GM19438 (cell line): ENCODE data around the gene KDM7A.
"Not testable (repeated sequence)": the region's sequence is repeated elsewhere in the genome, so short reads cannot be mapped to it uniquely, and the experiment has no call there.

Experiments
- ATAC-seq: cut with Tn5 transposase; IDR thresholded peaks from one replicate; pipeline ENCODE4 v1.9.1; 2021; ENCODE audit warnings: low read depth; ENCODE audit not compliant: unreplicated experiment

Gene KDM7A

GRCh38 chr7:140160308-140160707, 16.5 kb downstream of the KDM7A start:
- ATAC-seq = no peak

- no peak for ATAC-seq
Measured at GRCh38 chr7:140159497-140159896, 17.3 kb downstream of the KDM7A start.

DNA sequence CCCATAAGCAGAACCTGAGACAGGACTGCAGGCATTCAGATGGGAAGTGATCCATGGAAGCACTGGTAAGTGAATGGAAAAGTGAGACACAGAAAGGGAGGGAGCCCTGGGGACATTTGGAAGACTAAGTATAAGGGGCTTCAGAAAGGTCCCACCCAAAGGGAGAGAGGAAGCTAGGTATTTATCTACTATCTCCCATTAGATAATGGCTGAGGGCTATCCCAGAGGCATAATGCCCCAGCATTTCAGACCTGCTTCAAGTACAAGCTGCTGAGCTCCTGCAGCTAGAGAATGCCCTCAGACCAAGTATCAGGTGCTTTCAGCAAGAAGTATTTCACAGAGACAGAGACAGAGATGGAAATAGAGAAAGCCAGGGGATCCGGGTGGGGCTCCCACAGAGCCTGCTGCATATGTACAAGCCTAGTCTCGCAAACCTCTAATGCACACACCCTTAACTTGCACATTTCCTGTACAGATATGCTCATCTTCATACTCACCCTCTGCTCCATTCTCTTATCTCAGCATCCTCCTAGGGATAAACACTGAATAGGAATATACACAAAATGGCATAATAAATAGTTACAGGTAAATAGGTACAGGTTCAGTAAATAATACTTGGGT, 20.2 kb downstream of the KDM7A start:
- ATAC-seq = no peak

DNA sequence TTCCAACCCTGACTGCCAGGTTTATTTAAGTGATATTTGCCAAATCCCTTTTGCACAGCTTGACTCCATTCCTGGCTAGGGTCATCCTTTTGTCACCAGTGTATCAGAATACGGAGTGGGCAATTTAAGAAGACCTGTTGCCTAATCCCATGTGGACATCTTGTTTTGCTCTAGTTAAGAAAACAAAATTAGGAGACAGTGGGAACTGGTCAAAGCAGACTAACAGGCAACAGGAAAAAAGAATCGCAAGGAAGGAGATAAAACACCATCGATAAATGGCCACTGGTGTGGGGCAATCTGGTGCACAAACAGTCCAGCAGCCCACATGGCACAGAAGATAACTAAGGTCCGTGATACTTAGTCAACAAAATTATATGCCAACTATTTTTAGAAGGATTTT, 21.4 kb downstream of the KDM7A start:
- no peak for ATAC-seq

GRCh38 chr7:140153666-140154161, 23.1 kb downstream of the KDM7A start:
- ATAC-seq = no peak

- no peak for ATAC-seq
Measured at GRCh38 chr7:140146574-140146973, 30.2 kb downstream of the KDM7A start.

DNA sequence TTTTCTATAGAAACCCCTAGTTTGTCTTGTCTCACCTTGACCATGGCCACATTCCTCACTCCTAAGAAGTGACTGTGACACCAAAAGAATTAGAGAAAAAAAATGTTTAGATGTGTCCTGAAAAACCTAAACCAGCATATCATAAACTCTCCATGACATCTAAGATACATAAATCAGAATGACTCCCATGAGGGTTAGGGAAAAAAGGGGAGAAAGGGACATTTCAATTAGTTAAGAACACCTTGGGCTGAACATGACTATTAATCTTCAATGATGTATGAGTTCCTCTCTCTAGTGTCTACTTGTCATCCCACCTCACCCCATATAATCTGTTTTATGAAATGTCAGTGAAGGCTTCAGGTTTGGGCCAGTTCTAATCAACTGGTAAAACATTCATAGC, 31.1 kb downstream of the KDM7A start:
- no peak for ATAC-seq

- no peak for ATAC-seq
Measured at GRCh38 chr7:140144821-140145220, 32.0 kb downstream of the KDM7A start.

DNA sequence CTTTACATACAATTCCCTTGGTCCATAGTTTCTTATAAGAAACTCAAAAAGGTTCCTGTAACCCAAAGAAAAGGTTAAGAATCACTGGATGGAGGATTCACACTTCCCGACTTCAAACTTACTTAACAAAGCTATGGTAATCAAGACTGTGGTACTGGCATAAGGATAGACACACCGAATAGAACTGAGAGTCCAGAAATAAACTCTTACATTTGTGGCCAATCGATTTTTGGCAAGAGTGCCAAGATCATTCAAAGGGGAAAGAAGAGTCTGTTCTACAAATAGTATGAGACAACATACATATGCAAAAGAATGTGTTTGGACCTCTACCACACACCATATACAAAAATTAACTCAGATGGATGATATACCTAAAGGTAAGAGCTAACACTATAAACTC, 32.8 kb downstream of the KDM7A start:
- ATAC-seq = no peak

- no peak for ATAC-seq
Measured at GRCh38 chr7:140142031-140142430, 34.8 kb downstream of the KDM7A start.

GRCh38 chr7:140141256-140141655, 35.5 kb downstream of the KDM7A start:
- no peak for ATAC-seq

GRCh38 chr7:140137078-140137477, 39.7 kb downstream of the KDM7A start:
- no peak for ATAC-seq

DNA sequence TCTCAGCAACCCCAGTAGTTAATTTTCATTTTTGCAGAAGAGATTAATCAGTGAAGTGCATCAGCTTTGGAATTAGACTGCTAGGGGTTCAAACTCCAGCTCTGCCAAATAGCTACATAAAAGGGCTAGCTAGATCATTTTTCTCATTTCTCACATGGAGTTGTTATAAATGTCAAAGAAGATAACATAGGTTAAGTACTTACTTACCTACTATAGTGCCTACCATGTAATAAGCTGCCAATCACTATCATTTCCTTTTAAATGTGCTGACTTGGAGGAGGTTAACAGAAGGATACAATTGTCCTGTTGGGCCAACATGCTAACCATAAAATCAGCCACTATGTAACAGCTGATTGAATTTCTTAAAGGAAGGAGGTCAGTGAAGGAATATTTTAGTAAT, 40.7 kb downstream of the KDM7A start:
- ATAC-seq = no peak

- ATAC-seq = no peak
Measured at GRCh38 chr7:140134039-140134438, 42.7 kb downstream of the KDM7A start.

GRCh38 chr7:140127360-140128127, 49.2 kb downstream of the KDM7A start:
- no peak for ATAC-seq

DNA sequence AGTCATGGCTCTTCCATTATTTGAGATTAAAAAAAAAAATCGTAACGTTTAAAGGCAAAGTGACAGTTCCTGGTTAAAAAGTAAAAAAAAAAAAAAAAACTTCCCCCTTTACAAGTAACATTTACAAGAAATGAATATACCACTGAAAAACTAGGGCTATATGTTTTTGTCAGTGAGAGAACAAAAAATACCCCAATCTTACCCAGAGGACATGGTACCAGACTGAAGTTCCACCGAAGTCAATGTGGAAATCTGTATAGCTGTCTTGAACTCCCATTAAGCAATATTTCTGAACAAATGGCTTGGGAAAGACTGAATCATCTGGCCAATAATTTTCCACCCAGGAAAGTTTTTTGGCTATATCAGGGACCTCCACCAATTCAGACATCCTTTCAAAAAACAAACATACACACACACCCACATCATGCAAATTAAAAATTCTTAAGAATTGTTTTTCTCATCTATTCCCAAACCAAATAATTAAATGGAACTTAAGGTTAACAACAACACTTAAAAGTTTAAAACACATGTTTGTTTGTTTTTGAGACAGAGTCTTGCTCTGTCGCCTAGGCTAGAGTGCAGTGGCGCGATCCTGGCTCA, 50.2 kb downstream of the KDM7A start:
- no peak for ATAC-seq

DNA sequence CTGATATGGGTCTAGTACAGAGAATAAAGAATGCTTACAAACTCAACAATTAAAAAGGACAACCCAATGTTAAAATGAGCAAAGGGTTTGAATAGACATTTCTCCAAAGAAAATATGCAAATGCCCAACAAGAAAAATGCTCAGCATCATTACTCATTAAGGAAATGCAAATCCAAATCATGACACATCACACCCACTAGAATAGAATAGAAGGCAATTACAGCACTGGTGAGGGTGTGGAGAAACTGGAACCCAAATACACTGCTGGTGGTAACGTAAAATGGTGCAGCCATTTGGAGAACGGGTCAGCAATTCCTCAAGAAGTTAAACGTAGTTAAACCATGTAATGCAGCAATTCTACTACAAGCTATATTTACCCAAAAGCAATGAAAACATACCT, 53.8 kb downstream of the KDM7A start:
- ATAC-seq = no peak

GRCh38 chr7:140121326-140121725, 55.5 kb downstream of the KDM7A start:
- no peak for ATAC-seq

DNA sequence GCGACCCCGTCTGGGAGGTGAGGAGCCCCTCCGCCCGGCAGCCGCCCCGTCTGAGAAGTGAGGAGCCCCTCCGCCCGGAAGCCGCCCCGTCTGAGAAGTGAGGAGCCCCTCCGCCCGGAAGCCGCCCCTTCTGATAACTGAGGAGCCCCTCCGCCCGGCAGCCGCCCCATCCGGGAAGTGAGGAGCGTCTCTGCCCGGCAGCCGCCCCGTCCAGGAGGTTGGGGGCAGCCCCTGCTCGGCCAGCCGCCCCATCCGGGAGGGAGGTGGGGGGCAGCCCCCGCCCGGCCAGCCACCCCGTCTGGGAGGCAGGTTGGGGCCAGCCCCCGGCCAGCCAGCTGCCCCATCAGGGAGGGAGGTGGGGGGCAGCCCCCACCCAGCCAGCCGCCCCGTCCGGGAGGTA, 62.0 kb downstream of the KDM7A start:
- not testable (repeated sequence) for ATAC-seq

DNA sequence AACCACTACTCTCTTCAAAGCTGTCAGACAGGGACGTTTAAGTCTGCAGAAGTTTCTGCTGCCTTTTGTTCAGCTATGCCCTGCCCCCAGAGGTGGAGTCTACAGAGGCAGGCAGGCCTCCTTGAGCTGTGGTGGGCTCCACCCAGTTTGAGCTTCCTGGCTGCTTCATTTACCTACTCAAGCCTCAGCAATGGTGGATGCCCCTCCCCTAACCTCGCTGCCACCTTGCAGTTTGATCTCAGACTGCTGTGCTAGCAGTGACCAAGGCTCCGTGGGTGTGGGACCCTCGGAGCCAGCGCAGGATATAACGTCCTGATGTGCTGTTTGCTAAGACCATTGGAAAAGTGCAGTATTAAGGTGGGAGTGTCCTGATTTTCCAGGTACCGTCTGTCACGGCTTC, 68.0 kb downstream of the KDM7A start:
- not testable (repeated sequence) for ATAC-seq

- no peak for ATAC-seq
Measured at GRCh38 chr7:140096459-140096858, 80.3 kb downstream of the KDM7A start.

DNA sequence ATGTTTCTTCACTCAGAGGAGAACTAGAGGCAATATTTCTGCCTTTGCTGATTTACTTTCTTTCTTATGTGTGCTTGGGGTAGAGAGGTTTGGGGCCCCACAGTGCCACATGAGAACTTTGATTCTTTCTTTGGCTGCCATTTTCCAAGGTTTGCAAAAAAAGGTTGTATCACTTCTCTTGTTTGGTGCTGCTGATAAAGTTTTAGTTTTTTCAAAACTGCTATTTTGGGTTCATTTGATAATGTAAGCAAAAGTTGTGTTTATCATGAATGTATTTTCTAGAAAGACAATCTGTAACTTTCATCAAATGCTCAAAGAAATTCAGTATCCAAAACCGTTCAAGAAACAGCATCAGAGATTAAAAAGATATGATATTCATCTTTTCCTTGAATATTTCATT, 83.4 kb downstream of the KDM7A start:
- no peak for ATAC-seq
